Globus pallidus (tissue), 1 donor: ENCODE results near the gene ARHGEF16.
A peak's percentile ranks its signal among the peaks of the same experiment; 100 is the strongest.

Experiments used
- DNase-seq: peaks from one replicate; pipeline ENCODE4 v3.0.0-alpha.2; 2015; ENCODE audit warnings: low spot score

Gene ARHGEF16

GRCh38 chr1:3482378-3482849 is 27.9 kb downstream of the ARHGEF16 start:
- DNase-seq = no peak

GRCh38 chr1:3483380-3483779 is 28.9 kb downstream of the ARHGEF16 start:
- DNase-seq = no peak

GRCh38 chr1:3483801-3484444 is 29.5 kb downstream of the ARHGEF16 start:
- no peak for DNase-seq

GRCh38 chr1:3485016-3485415 is 30.6 kb downstream of the ARHGEF16 start:
- no peak for DNase-seq

- DNase-seq = no peak
Measured at GRCh38 chr1:3488432-3488831, 34.0 kb downstream of the ARHGEF16 start.

- no peak for DNase-seq
Measured at GRCh38 chr1:3490046-3490745, 35.7 kb downstream of the ARHGEF16 start.

GRCh38 chr1:3491291-3492246 is 37.1 kb downstream of the ARHGEF16 start:
- peak; percentile 50 for DNase-seq

GRCh38 chr1:3492545-3493246 is 38.2 kb downstream of the ARHGEF16 start:
- DNase-seq = no peak

GRCh38 chr1:3494321-3495308 is 40.1 kb downstream of the ARHGEF16 start:
- DNase-seq = no peak

- no peak for DNase-seq
Measured at GRCh38 chr1:3495776-3496745, 41.6 kb downstream of the ARHGEF16 start.

GRCh38 chr1:3496916-3497315 is 42.5 kb downstream of the ARHGEF16 start:
- no peak for DNase-seq

- no peak for DNase-seq
Measured at GRCh38 chr1:3497521-3497920, 43.1 kb downstream of the ARHGEF16 start.

GRCh38 chr1:3498246-3498930 is 43.9 kb downstream of the ARHGEF16 start:
- DNase-seq = no peak

GRCh38 chr1:3498986-3499385 is 44.5 kb downstream of the ARHGEF16 start:
- no peak for DNase-seq

GRCh38 chr1:3499611-3500010 is 45.1 kb downstream of the ARHGEF16 start:
- no peak for DNase-seq

GRCh38 chr1:3500265-3500835 is 45.9 kb downstream of the ARHGEF16 start:
- DNase-seq = no peak

GRCh38 chr1:3501437-3501836 is 47.0 kb downstream of the ARHGEF16 start:
- no peak for DNase-seq

- peak; percentile 45 for DNase-seq
Measured at GRCh38 chr1:3501856-3502640, 47.6 kb downstream of the ARHGEF16 start.
